Measurements from ENCODE around the gene UNK.

The UNK gene

GRCh38 chr17:75785016-75785890, 647 bp downstream of the UNK start:
- ChIA-PET CTCF (interaction anchor here (1.0 to 1.5 kb wide), 8 partner anchors 8 to 71 kb away, joined by 3 to 5 read pairs (median 3); no protein-coding TSS in a partner anchor), POLR2A (interaction anchor here (0.7 to 1.0 kb wide), 3 partner anchors 9 to 233 kb away, joined by 3 to 4 read pairs (median 3); no protein-coding TSS in a partner anchor)
- no peak for TF ChIP-seq CTCF (IDR thresholded peaks at IDR 0.05; ENCODE audit: insufficient read depth, low read length, missing control alignments)
- H3K4me3 ChIP-seq (ENCODE audit: low read depth, low read length), result peak overlapping the region; percentile 79
- DNase-seq (ENCODE audit: low read depth, low spot score), result no peak

GRCh38 chr17:75791254-75791653, 6.6 kb downstream of the UNK start:
- TF ChIP-seq CTCF (IDR thresholded peaks at IDR 0.05; ENCODE audit: insufficient read depth, low read length, missing control alignments), result no peak
- DNase-seq (ENCODE audit: low read depth, low spot score), result no peak
- CTCF ChIA-PET, result interaction anchor here (0.8 to 2.5 kb wide), 7 partner anchors 8 to 223 kb away, joined by 3 to 16 read pairs (median 6); no protein-coding TSS in a partner anchor
- no peak overlapping the region for H3K4me3 ChIP-seq (ENCODE audit: low read depth, low read length)
- POLR2A ChIA-PET, result interaction anchor here (1.4 kb wide), 1 partner anchor 11 kb away, joined by 3 read pairs; no protein-coding TSS in a partner anchor

- CTCF ChIA-PET, result interaction anchor here (0.9 to 2.5 kb wide), 4 partner anchors 9 to 52 kb away, joined by 3 to 16 read pairs (median 3); partner anchors contain the start of gene UNK
- TF ChIP-seq CTCF (IDR thresholded peaks at IDR 0.05; ENCODE audit: insufficient read depth, low read length, missing control alignments), result no peak
- no peak for DNase-seq (ENCODE audit: low read depth, low spot score)
- POLR2A ChIA-PET, result no interaction called here
- H3K4me3 ChIP-seq (ENCODE audit: low read depth, low read length), result no peak overlapping the region
Measured at GRCh38 chr17:75793460-75793859, 8.9 kb downstream of the UNK start.

- TF ChIP-seq CTCF (IDR thresholded peaks at IDR 0.05; ENCODE audit: insufficient read depth, low read length, missing control alignments), result no peak
- ChIA-PET CTCF (interaction anchor here (0.9 to 10.4 kb wide), 6 partner anchors 9 to 82 kb away, joined by 4 to 72 read pairs (median 7); partner anchors contain the start of genes GALK1 and TRIM47), POLR2A (interaction anchor here (1.1 to 2.0 kb wide), 2 partner anchors 16 to 20 kb away, joined by 3 to 5 read pairs; no protein-coding TSS in a partner anchor)
- DNase-seq (ENCODE audit: low read depth, low spot score), result no peak
- no peak overlapping the region for H3K4me3 ChIP-seq (ENCODE audit: low read depth, low read length)
Measured at GRCh38 chr17:75795820-75796607, 11.4 kb downstream of the UNK start.

- ChIA-PET CTCF (interaction anchor here (1.4 to 10.4 kb wide), 3 partner anchors 9 to 29 kb away, joined by 3 to 72 read pairs (median 8); no protein-coding TSS in a partner anchor), POLR2A (no interaction called here)
- DNase-seq (ENCODE audit: low read depth, low spot score), result no peak
- no peak overlapping the region for H3K4me3 ChIP-seq (ENCODE audit: low read depth, low read length)
- no peak for TF ChIP-seq CTCF (IDR thresholded peaks at IDR 0.05; ENCODE audit: insufficient read depth, low read length, missing control alignments)
Measured at GRCh38 chr17:75799402-75799801, 14.8 kb downstream of the UNK start.
